K562 (cell line): ENCODE measurements around the gene ZNF48. TPM values are rescaled to one million over a fixed set of nuclear protein-coding genes. Genes with fewer than 3 reads are reported as not detected.

Experiments
- AFF1 ChIP-seq, 2 experiments: fragments of 450-650 bp; IDR thresholded peaks; 2 replicates each; pipeline ENCODE4 v1.6.1; 2018; ENCODE audit warnings: mild to moderate bottlenecking in 2 of 2, low read depth in 1 of 2; ENCODE audit not compliant: partially characterized antibody in 2 of 2
- BRF1 ChIP-seq: IDR thresholded peaks from 3 replicates; pipeline ENCODE4 v1.6.1; 2011; ENCODE audit warnings: borderline replicate concordance, mild to moderate bottlenecking; ENCODE audit not compliant: insufficient read length; ENCODE audit errors: extremely low read depth
- C11orf30 ChIP-seq: fragments of 450-650 bp; IDR thresholded peaks from 2 replicates; pipeline ENCODE4 v1.6.1; 2016; ENCODE audit warnings: low read depth, mild to moderate bottlenecking
- CREB5 ChIP-seq: fragments of 250-450 bp; sonication (Bioruptor Pico); IDR thresholded peaks from 2 replicates; pipeline ENCODE4 v1.5.0; 2020; ENCODE audit warnings: mild to moderate bottlenecking
- EGR1 ChIP-seq: fragments of 450-650 bp; conservative IDR thresholded peaks from 2 replicates; pipeline ENCODE4 v1.6.1; 2017; ENCODE audit warnings: mild to moderate bottlenecking
- ETV1 ChIP-seq: fragments of 450-650 bp; conservative IDR thresholded peaks from 2 replicates; pipeline ENCODE4 v1.6.1; 2016; ENCODE audit warnings: missing genetic modification characterization, control low read depth, low read depth, missing compliant biosample characterization
- EZH2 ChIP-seq: IDR thresholded peaks from 2 replicates; pipeline ENCODE4 v1.6.1; 2012; ENCODE audit warnings: low read depth, mild to moderate bottlenecking, inconsistent platforms, low read length, borderline replicate concordance
- FOXK1 ChIP-seq: sonication (generic); formaldehyde crosslinking; IDR thresholded peaks from 2 replicates; pipeline ENCODE4 v1.8.0; 2022; ENCODE audit warnings: missing genetic modification reagents, mild to moderate bottlenecking, borderline replicate concordance
- HIVEP1 ChIP-seq: fragments of 250-450 bp; sonication (Bioruptor Pico); IDR thresholded peaks from 2 replicates; pipeline ENCODE4 v1.4.0; 2020; ENCODE audit warnings: mild to moderate bottlenecking
- MTA1 ChIP-seq: fragments of 450-650 bp; IDR thresholded peaks from 2 replicates; pipeline ENCODE4 v1.6.1; 2017; ENCODE audit warnings: borderline replicate concordance
- NBN ChIP-seq: fragments of 450-650 bp; IDR thresholded peaks from 2 replicates; pipeline ENCODE4 v1.6.1; 2016; ENCODE audit warnings: low read depth, mild to moderate bottlenecking
- NFYB ChIP-seq: IDR thresholded peaks from 2 replicates; pipeline ENCODE4 v1.6.1; 2011; ENCODE audit warnings: mild to moderate bottlenecking, moderate library complexity; ENCODE audit not compliant: insufficient read length; ENCODE audit errors: extremely low read depth
- PHF8 ChIP-seq: fragments of 200-600 bp; sonication (generic); IDR thresholded peaks from 2 replicates; pipeline ENCODE4 v1.6.1; 2012; ENCODE audit warnings: mixed run types, mild to moderate bottlenecking, inconsistent platforms, low read length, moderate library complexity, borderline replicate concordance
- SNIP1 ChIP-seq: fragments of 450-650 bp; IDR thresholded peaks from 2 replicates; pipeline ENCODE4 v1.7.1; 2017; ENCODE audit warnings: low read depth, mild to moderate bottlenecking
- ZNF589 ChIP-seq: fragments of 200-800 bp; sonication (Bioruptor generic); IDR thresholded peaks from 2 replicates; pipeline ENCODE4 v1.6.1; 2016; ENCODE audit warnings: low read depth, missing genetic modification characterization, missing compliant biosample characterization
- ZNF76 ChIP-seq: fragments of 250-450 bp; sonication (Bioruptor Pico); IDR thresholded peaks from 2 replicates; pipeline ENCODE4 v1.4.0; 2020; ENCODE audit warnings: mild to moderate bottlenecking, moderate library complexity, borderline replicate concordance
- polyA plus RNA-seq, 8 experiments: library from polyadenylated mRNA; depleted of rRNA in 4 of 8; stranded (reverse) in 5 of 8; unstranded in 3 of 8; fragments of >200 nt; fragmentation: Nextera tagmentation in 2 of 8; fragmentation: Illumina TruSeq in 1 of 8; extraction: Ambion mirVana in 2 of 8; extraction: Trizol in 1 of 8; gene quantifications; 2 replicates each; pipeline versions ENCODE4 v1.2.1 to v1.2.3, GENCODE V29; 2011 to 2014; ENCODE audit warnings: inconsistent platforms in 1 of 8, missing spikeins in 1 of 8
- total RNA-seq, 7 experiments: library from RNA; depleted of rRNA in 6 of 7; stranded (reverse); fragments of >200 nt in 6 of 7; fragmentation: Illumina TruSeq in 2 of 7; extraction: Trizol in 2 of 7; gene quantifications; 2 replicates each; pipeline versions ENCODE4 v1.2.1 to v1.2.3, GENCODE V29; 2011 to 2021; ENCODE audit warnings: low replicate concordance in 1 of 7
- TF ChIP-seq, protein P1 (sequence below): fragments of 200-800 bp; sonication (Bioruptor generic); IDR thresholded peaks from 2 replicates; pipeline ENCODE4 v1.6.1; 2017; ENCODE audit warnings: missing genetic modification characterization, missing compliant biosample characterization
- TF ChIP-seq, protein P2 (sequence below), 2 experiments: fragments of 450-650 bp in 1 of 2; IDR thresholded peaks; 2 replicates each; pipeline ENCODE4 v1.6.1; 2011 to 2017; ENCODE audit warnings: low read depth in 2 of 2, antibody characterized with exemption in 1 of 2, borderline replicate concordance in 1 of 2, low read length in 1 of 2, mild to moderate bottlenecking in 1 of 2, mixed read lengths in 1 of 2; ENCODE audit not compliant: control insufficient read depth in 1 of 2

Gene ZNF48
- total and polyA plus RNA-seq, 9 of the 15 experiments (the other 6 are each of a cell fraction or from before 2014, with no cell fraction given): 0.38 to 11.6 (median 4.7) TPM

- TF ChIP-seq AFF1 (IDR thresholded peaks at IDR 0.05; ENCODE audit: low read depth in 1 of 2, partially characterized antibody in 2 of 2) (peak; percentile 48 to 55), NFYB (no peak), ZNF76 (no peak), PHF8 (no peak), NBN (peak; percentile 7; the same call in 1 of the 2 replicates), EZH2 (no peak), MTA1 (no peak), ZNF589 (CRISPR knock-in tag) (0 out of 2 replicates have a peak, but pooled peaks have one; percentile 47), ETV1 (tag) (no peak), HIVEP1 (CRISPR knock-in tag) (no peak), EGR1 (no peak), SNIP1 (no peak), BRF1 (no peak), FOXK1 (CRISPR knock-in tag) (no peak), CREB5 (CRISPR knock-in tag) (no peak), C11orf30 (no peak)
- TF ChIP-seq, protein P1, sequence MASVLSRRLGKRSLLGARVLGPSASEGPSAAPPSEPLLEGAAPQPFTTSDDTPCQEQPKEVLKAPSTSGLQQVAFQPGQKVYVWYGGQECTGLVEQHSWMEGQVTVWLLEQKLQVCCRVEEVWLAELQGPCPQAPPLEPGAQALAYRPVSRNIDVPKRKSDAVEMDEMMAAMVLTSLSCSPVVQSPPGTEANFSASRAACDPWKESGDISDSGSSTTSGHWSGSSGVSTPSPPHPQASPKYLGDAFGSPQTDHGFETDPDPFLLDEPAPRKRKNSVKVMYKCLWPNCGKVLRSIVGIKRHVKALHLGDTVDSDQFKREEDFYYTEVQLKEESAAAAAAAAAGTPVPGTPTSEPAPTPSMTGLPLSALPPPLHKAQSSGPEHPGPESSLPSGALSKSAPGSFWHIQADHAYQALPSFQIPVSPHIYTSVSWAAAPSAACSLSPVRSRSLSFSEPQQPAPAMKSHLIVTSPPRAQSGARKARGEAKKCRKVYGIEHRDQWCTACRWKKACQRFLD (CRISPR knock-in tag): no peak
- TF ChIP-seq, protein P2, sequence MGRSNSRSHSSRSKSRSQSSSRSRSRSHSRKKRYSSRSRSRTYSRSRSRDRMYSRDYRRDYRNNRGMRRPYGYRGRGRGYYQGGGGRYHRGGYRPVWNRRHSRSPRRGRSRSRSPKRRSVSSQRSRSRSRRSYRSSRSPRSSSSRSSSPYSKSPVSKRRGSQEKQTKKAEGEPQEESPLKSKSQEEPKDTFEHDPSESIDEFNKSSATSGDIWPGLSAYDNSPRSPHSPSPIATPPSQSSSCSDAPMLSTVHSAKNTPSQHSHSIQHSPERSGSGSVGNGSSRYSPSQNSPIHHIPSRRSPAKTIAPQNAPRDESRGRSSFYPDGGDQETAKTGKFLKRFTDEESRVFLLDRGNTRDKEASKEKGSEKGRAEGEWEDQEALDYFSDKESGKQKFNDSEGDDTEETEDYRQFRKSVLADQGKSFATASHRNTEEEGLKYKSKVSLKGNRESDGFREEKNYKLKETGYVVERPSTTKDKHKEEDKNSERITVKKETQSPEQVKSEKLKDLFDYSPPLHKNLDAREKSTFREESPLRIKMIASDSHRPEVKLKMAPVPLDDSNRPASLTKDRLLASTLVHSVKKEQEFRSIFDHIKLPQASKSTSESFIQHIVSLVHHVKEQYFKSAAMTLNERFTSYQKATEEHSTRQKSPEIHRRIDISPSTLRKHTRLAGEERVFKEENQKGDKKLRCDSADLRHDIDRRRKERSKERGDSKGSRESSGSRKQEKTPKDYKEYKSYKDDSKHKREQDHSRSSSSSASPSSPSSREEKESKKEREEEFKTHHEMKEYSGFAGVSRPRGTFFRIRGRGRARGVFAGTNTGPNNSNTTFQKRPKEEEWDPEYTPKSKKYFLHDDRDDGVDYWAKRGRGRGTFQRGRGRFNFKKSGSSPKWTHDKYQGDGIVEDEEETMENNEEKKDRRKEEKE (IDR thresholded peaks at IDR 0.05; ENCODE audit: borderline replicate concordance in 1 of 2, control insufficient read depth in 1 of 2, low read depth in 2 of 2, low read length in 1 of 2): no peak
Measured at GRCh38 chr16:30430428-30430970, 35.3 kb downstream of the ZNF48 start (continued).
